GM13977 (cell line): ENCODE measurements around the gene MAST1.

Source experiments
- DNase-seq: peaks from one replicate; pipeline ENCODE4 v3.0.0; 2012; ENCODE audit warnings: low spot score
- CTCF ChIP-seq: IDR thresholded peaks from 2 replicates; pipeline ENCODE4 v1.5.1; 2012; ENCODE audit warnings: mild to moderate bottlenecking, control low read depth; ENCODE audit not compliant: insufficient read depth; ENCODE audit errors: extremely low read depth, missing control alignments
- in situ Hi-C: fragments of 300-500 bp; cut with MboI; formaldehyde crosslinking; loops from one replicate; pipeline ENCODE4 v1.12.0; 2022; ENCODE audit warnings: low sequenced_read_pairs, low pct_unique_long_range_greater_than_20kb, mixed read lengths, inconsistent platforms; ENCODE audit not compliant: unreplicated experiment

MAST1 gene

GRCh38 chr19:12858041-12858928 lies 20.0 kb downstream of the MAST1 start:
- no peak for TF ChIP-seq CTCF
- in situ Hi-C loops = no loop called here
- no peak for DNase-seq

DNA sequence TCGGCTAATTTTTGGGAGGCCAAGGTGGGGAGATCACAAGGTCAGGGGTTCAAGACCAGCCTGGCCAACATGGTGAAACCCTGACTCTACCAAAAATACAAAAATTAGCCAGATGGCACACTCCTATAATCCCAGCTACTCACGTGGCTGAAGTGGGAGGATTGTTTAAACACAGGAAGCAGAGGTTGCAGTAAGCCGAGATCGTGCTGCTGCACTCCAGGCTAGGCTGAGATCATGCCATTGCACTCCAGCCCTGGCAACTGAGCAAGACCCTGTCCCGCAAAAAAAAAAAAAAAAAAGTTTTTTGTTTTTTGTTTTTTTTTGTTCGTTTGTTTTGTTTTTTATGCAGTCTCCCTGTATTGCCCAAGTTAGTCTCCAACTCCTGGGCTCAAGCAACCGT lies 21.2 kb downstream of the MAST1 start:
- no peak for TF ChIP-seq CTCF
- in situ Hi-C loops = no loop called here
- no peak for DNase-seq

DNA sequence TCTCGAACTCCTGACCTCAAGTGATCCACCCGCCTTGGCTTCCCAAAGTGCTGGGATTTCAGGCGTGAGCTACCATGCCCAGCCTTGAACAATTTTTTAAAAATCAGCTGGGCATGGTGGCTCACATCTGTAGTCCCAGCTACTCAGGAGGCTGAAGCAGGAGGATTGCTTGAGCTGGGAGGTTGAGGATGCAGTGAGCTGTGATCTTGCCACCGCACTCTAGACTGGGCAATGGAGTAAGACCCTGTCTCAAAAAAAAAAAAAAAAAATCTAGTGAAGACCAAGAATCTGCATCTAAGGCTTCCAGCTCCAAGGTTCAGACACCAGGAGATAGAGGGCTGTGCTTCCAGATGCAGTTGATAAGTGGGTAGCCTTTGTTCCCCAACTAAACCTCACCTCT lies 25.8 kb downstream of the MAST1 start:
- TF ChIP-seq CTCF = no peak
- no peak for DNase-seq
- in situ Hi-C loops = no loop called here

- in situ Hi-C loops = no loop called here
- TF ChIP-seq CTCF = no peak
- no peak for DNase-seq
These were observed 26.7 kb downstream of the MAST1 start for GRCh38 chr19:12864721-12865715.

GRCh38 chr19:12865746-12866415 lies 27.6 kb downstream of the MAST1 start:
- in situ Hi-C loops = no loop called here
- no peak for DNase-seq
- no peak for TF ChIP-seq CTCF
